ENCODE results near the gene XPO1. TPM values are rescaled to one million over a fixed set of nuclear protein-coding genes. Genes with fewer than 3 reads are reported as not detected.

The XPO1 gene
- total RNA-seq, 2 experiments from 2014 or later: 198 to 203 TPM

Other genes starting within 250 kb of the XPO1 start
- gene USP34, start 67.3 kb downstream of the XPO1 start, total RNA-seq: 10 to 100 TPM; 70.3 to 93.7 TPM

Measured in activated CD8-positive, alpha-beta memory T cell treated with anti-CD3 and anti-CD28 coated beads, Interleukin-2, amount 10 ng/mL, durations not matched to agents 7 days and 5 days (primary cell).